HG03565 (cell line): Measurements from ENCODE around the gene ASB6.
"Not testable (repeated sequence)": the region's sequence is repeated elsewhere in the genome, so short reads cannot be mapped to it uniquely, and the experiment has no call there.

Source experiments
- ATAC-seq: cut with Tn5 transposase; IDR thresholded peaks from one replicate; pipeline ENCODE4 v1.9.1; 2021; ENCODE audit warnings: mild to moderate bottlenecking, moderate library complexity; ENCODE audit not compliant: unreplicated experiment

The ASB6 gene

GRCh38 chr9:129609486-129610212, 32.3 kb downstream of the ASB6 start:
- no peak for ATAC-seq

DNA sequence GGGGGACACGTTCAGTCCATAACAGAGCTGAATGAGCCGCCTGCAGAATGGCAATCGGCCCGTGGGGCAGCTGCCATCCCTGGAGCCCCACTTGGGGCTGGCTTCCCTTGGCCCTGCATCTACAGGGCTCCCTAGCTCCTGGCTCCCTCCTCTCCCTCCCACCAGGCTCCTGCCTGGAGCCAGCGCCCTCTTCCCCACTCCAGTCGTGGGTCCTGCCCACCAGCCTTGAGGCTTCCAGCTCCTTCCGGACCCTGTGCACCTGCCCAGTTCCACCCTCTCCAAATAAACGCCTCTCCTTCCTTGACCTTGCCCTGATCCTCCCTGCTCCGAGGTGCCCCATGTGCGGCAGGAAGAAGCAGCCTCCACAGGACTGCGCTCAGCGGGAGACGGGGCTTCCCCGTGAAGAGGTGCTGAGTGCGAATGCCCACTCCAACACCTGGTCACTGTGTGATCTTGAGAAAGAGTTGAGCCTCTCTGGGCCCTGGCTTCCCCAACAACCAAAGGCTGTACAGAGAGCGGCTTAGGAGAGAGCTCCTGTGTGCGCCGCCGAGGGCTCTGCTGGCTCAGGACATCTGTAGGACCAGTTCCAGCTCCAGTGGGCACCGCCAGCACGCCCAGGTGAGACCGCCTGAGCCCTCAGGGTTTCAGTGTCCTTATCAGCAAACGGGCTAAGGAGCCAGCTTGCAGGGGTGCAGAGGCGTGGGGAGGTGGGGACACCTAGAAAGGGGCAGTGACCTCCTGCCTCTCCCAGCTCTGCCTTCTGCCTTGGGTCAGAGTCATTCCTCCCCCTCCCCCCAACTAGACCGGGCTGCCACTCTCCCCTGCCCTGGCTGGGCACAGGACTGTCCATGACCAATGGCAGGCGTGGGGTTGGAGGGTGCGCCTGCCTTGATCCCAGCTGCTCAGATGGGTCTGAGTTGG, 33.1 kb downstream of the ASB6 start:
- ATAC-seq = no peak

DNA sequence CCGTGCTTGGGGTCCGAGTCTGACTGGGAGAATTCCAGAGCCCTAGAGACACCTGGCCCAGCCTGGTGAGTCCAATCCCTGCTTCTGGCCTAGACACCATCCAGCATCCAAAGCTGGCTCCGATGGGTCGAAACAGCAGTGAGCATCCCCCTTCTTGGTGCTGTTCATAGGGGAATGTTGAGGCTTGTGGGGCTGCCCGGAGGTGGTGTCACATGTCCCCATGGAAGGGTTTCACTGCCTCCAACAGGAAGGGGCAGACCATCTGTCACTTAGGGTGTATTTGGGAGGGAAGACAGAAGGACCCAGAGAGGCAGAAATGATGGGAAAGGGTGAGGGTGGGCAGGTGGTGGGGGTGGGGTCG, 34.9 kb downstream of the ASB6 start:
- ATAC-seq = no peak

GRCh38 chr9:129606161-129607026, 35.6 kb downstream of the ASB6 start:
- no peak for ATAC-seq

- no peak for ATAC-seq
Observed at GRCh38 chr9:129604766-129605163, 37.2 kb downstream of the ASB6 start.

GRCh38 chr9:129604056-129604765, 37.7 kb downstream of the ASB6 start:
- no peak for ATAC-seq

- ATAC-seq = no peak
Observed at GRCh38 chr9:129602598-129603415, 39.1 kb downstream of the ASB6 start.

DNA sequence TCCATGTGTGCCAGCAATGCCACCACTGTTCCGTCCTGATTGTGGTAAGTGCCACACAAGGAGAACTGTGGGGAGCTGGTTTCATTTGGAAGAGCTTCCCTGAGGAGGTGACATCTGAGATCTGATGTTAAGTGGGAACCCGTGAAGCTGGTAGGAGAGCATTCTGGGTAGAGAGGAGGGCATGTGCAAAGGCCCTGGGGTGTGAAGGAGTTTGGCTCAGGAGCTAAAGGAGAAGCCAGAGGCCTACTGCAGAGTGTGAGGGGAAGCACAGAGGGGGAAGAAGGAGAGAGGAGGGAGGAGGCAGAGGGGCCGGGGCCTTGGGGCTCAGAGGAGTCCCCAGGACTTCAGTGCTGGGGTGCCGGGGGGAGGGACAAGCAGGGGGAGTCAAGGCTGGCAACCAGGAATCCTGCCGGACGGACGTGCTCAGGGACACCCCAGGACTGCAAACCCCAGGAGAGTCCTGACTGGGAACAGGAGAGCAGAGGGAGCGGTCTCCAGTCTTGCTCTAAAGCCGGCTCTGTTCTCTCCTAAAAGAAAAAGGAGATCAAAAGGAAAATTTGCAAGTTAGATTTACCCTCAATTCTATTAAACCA, 40.8 kb downstream of the ASB6 start:
- ATAC-seq = no peak

- ATAC-seq = no peak
Observed at GRCh38 chr9:129598089-129598596, 43.8 kb downstream of the ASB6 start.

DNA sequence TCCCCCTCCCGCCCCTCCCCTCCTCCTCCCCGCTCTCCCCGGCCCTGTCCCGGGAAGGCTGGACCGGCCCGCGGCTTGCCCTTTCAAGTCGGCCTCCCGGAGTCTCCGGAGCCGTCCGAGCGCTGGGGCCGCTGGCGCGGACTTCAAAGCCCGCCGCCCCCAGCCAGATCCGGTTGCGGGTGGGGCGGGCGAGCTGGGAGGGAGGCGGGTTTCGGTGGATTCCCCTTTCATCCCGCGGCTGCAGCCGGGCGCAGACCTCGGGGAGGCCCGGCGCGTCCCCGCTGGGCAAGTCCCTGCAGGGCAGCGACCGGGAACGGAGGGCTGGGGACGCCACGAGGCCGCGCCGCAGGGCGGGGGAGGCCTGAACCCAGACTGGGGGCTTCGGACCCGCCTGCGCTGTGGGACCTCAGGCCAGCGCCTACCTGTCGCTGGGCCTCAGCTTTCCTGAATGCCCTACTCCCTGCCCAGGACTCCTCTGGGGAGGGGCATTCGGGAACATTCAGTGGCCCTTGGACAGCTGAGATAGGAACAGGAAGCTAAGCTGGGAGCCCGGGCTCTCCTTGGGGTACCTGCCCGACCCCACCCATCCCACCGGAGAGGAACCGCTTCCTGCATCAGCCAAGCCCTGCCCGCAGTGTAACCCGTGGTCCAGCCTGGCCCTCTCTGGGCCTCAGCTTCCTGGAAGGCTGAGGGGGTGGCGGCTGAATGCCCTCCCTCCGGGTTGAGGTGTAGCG, 44.4 kb downstream of the ASB6 start:
- no peak for ATAC-seq

GRCh38 chr9:129596541-129597331, 45.2 kb downstream of the ASB6 start:
- ATAC-seq = no peak

DNA sequence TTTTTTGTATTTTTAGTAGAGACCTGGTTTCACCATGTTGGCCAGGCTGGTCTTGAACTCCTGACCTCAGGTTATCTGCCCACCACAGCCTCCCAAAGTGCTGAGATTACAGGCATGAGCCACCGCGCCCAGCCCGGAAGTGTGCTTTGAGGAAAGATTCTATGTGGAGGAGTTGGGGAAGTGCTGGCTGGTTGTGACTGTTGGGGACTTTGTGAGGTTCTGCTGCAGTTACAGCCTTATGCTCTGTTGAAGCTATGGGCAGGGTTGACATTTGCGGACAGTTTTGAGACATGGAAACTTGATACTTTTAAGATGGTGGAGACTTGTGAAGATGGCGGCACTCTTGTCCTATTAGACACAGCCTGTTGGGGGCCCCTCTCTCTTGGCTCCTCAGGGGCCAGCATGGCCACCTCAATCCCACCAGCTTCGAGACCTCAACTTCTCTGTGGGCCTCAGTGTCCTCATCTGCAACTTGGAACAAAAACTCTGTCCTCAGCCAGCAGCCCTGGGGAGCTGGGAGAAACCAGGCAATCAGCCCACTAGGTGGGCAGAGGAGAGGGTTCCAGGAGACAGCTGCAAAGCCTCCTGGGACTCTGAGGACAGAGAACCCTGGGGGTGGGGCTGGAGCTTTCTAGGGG, 45.9 kb downstream of the ASB6 start:
- ATAC-seq = no peak

DNA sequence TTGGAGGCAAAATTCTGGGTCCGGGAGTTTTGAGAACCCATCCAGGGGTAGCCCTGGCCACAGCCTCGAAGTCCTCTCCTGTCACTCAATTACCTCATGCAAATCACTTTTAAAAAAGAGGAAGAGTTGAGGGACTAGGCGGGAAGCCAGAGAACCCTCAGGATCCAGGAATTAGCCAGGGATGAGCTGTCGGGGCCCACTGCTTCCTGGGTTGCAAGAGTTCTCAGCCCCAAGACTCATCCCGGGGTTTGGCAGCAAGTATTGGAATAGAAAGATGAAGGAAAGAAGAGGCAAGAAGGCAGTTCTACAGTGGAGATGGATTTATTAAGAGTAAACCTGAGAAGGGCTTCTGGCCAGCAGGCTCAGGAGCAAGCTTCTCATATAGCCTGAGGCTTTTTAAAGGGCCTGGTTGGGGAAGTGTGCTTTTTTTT, 46.6 kb downstream of the ASB6 start:
- ATAC-seq = no peak

DNA sequence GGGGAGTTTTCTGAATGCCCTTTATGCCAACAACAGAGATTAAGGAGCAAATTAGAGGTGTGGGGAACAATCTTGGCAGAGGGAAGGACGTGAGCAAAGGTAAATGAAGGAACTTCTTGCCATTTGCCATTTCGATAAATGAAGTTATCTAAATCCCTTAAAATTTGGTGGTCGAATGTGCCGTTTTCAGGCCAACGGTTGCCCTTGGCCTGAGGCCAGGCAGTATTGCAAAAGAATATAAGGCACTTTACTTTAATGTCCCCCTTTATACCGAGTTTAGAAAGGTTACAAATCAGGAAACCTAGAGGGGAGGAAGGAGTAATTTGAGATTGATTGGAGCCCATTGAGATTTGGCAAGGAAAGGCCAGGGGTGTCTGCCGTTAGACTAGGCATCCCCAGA, 47.3 kb downstream of the ASB6 start:
- ATAC-seq = no peak

DNA sequence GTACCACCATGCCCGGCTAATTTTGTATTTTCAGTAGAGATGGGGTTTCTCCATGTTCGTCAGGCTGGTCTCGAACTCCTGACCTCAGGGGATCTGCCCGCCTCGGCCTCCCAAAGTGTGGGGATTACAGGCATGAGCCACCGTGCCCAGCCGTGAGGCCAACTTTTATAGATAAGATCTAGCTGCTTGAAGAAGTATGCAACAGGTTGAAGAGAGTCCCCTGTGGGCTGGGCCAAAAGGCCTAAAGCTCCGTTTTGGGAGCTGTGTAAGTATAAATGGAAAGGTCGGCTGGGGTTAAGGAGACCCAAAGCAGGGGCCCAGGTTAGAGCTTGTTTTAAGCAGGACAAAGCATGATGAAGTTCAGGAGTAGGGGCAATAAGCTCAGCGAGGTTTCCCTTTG, 49.2 kb downstream of the ASB6 start:
- ATAC-seq = not testable (repeated sequence)

- no peak for ATAC-seq
Observed at GRCh38 chr9:129591916-129592315, 50.0 kb downstream of the ASB6 start.

DNA sequence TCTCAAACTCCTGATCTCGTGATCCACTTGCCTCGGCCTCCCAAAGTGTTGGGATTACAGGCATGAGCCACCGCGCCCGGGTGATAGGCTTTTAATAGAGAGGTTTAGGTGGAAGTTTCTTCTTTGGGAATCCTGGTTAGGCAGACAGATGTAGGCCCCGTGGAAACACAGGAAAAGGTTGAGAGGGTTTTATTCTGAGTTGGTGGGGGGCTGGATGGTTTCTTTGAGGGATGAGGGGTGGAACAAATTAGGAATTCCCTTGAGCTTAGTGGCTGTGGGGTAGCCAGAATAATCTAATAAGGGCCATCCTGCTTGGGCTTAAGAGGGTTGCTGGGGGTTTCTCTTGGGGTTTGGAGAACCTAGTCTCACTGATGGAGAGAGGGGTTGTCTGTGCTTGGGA, 51.5 kb downstream of the ASB6 start:
- ATAC-seq = no peak
